GM23248 (cell line): ENCODE measurements around the gene RPL13A. TPM values are rescaled to one million over a fixed set of nuclear protein-coding genes. Genes with fewer than 3 reads are reported as not detected.

Experiments
- DNase-seq: peaks from one replicate; pipeline ENCODE4 v3.0.0-alpha.2; 2015
- H2AFZ ChIP-seq: fragments of 200-600 bp; sonication (generic); 2 replicates; pipeline ENCODE4 v1.6.1; 2016; ENCODE audit warnings: antibody characterized with exemption
- H3F3A ChIP-seq: fragments of 200-600 bp; sonication (generic); 2 replicates; pipeline ENCODE4 v1.6.1; 2016; ENCODE audit warnings: mild to moderate bottlenecking, antibody characterized with exemption, mixed run types; ENCODE audit not compliant: insufficient read depth
- H3K27ac ChIP-seq: fragments of 200-600 bp; sonication (generic); 2 replicates; pipeline ENCODE4 v1.5.1; 2016; ENCODE audit warnings: mild to moderate bottlenecking
- H3K27me3 ChIP-seq: fragments of 200-600 bp; sonication (generic); replicated peaks from 2 replicates; pipeline ENCODE4 v1.6.1; 2016; ENCODE audit warnings: mild to moderate bottlenecking; ENCODE audit not compliant: insufficient read depth
- H3K36me3 ChIP-seq: fragments of 200-600 bp; sonication (generic); 2 replicates; pipeline ENCODE4 v1.6.1; 2016; ENCODE audit warnings: low read depth, mild to moderate bottlenecking
- H3K4me1 ChIP-seq: fragments of 200-600 bp; sonication (generic); 2 replicates; pipeline ENCODE4 v1.6.1; 2016; ENCODE audit warnings: mild to moderate bottlenecking; ENCODE audit not compliant: insufficient read depth
- H3K4me2 ChIP-seq: fragments of 200-600 bp; sonication (generic); one replicate; pipeline ENCODE4 v1.6.1; 2016; ENCODE audit warnings: mild to moderate bottlenecking; ENCODE audit not compliant: unreplicated experiment
- H3K4me3 ChIP-seq: fragments of 200-600 bp; sonication (generic); 2 replicates; pipeline ENCODE4 v1.5.1; 2016; ENCODE audit warnings: mild to moderate bottlenecking
- H3K79me2 ChIP-seq: fragments of 200-600 bp; sonication (generic); 2 replicates; pipeline ENCODE4 v1.6.1; 2016; ENCODE audit warnings: mild to moderate bottlenecking; ENCODE audit not compliant: insufficient read depth
- H3K9ac ChIP-seq: fragments of 200-600 bp; sonication (generic); 2 replicates; pipeline ENCODE4 v1.6.1; 2016; ENCODE audit warnings: mild to moderate bottlenecking
- H3K9me2 ChIP-seq: fragments of 200-600 bp; sonication (generic); 2 replicates; pipeline ENCODE4 v1.6.1; 2016; ENCODE audit warnings: mixed run types, mild to moderate bottlenecking, moderate library complexity; ENCODE audit not compliant: insufficient read depth
- H3K9me3 ChIP-seq: fragments of 200-600 bp; sonication (generic); one replicate; pipeline ENCODE4 v1.6.1; 2017; ENCODE audit warnings: low read depth
- H4K20me1 ChIP-seq: fragments of 200-600 bp; sonication (generic); 2 replicates; pipeline ENCODE4 v1.6.0; 2016; ENCODE audit not compliant: insufficient read depth
- EZH2 ChIP-seq: fragments of 200-600 bp; sonication (generic); IDR thresholded peaks from 2 replicates; pipeline ENCODE4 v1.6.1; 2018; ENCODE audit warnings: antibody characterized with exemption, mild to moderate bottlenecking; ENCODE audit not compliant: insufficient read depth, poor library complexity, severe bottlenecking
- EZH2phosphoT487 ChIP-seq: fragments of 200-600 bp; sonication (generic); IDR thresholded peaks from 2 replicates; pipeline ENCODE4 v1.6.1; 2018; ENCODE audit warnings: antibody characterized with exemption, moderate library complexity, mild to moderate bottlenecking, low read depth; ENCODE audit not compliant: insufficient read depth
- WGBS, 2 experiments: methylation state at CpG; one replicate each; pipeline ENCODE4 v1.1.6; 2015 to 2017; ENCODE audit warnings: low lambda C conversion rate in 2 of 2, low coverage in 1 of 2; ENCODE audit errors: missing lambda C conversion rate in 2 of 2; 5-methylcytosine and 5-hydroxymethylcytosine counted together
- in situ Hi-C: fragments of 300-500 bp; cut with MboI; formaldehyde crosslinking; loops from 2 replicates; pipeline ENCODE4 v1.15.0; 2020
- polyA plus RNA-seq: library from polyadenylated mRNA; unstranded; fragments of >200 nt; fragmentation: Nextera tagmentation; extraction: Ambion mirVana; gene quantifications from 2 replicates; pipeline ENCODE4 v1.2.1, GENCODE V29; 2016
- total RNA-seq: library from RNA; depleted of rRNA; stranded (reverse); fragments of >200 nt; shearing (Covaris generic); gene quantifications from 2 replicates; pipeline ENCODE4 v1.2.3, GENCODE V29; 2014

Gene RPL13A
- total and polyA plus RNA-seq, 2 experiments from 2014 or later, result 893 to 2,272 TPM

GRCh38 chr19:49448432-49448786 lies 39.0 kb upstream of the RPL13A start:
- Histone ChIP-seq H3K79me2 (peaks cover 18% of the 10 kb centered on the region), H2AFZ (no peak overlapping the region), H3K27ac (no peak overlapping the region), H3K4me1 (no peaks in the 10 kb centered on the region), H3K9me2 (no peaks in the 10 kb centered on the region), H3K4me2 (no peak overlapping the region), H4K20me1 (no peaks in the 10 kb centered on the region), H3K4me3 (no peak overlapping the region), H3K36me3 (no peaks in the 10 kb centered on the region), H3K9ac (no peak overlapping the region), H3K27me3 (no peaks in the 10 kb centered on the region), H3K9me3 (no peaks in the 10 kb centered on the region), H3F3A (peaks cover 15% of the 10 kb centered on the region)
- no peak for TF ChIP-seq EZH2
- no peak for TF ChIP-seq EZH2phosphoT487
- no peak for DNase-seq
- WGBS, 2 experiments, result 86% methylated on average over 6 of the region's 6 CpGs
- in situ Hi-C loops, result no loop called here

- peaks cover 7% of the 10 kb centered on the region; the same call in 1 of the 2 replicates for H3K4me1 ChIP-seq
- no peak overlapping the region for H2AFZ ChIP-seq
- H3K36me3 ChIP-seq, result no peaks in the 10 kb centered on the region
- peaks cover 33% of the 10 kb centered on the region for H3K79me2 ChIP-seq
- H3K9me3 ChIP-seq, result no peaks in the 10 kb centered on the region
- H4K20me1 ChIP-seq, result no peaks in the 10 kb centered on the region
- H3K9ac ChIP-seq, result peak overlapping the region; percentile 93
- H3K27me3 ChIP-seq, result no peaks in the 10 kb centered on the region
- in situ Hi-C loops, result no loop called here
- peaks cover 14% of the 10 kb centered on the region for H3F3A ChIP-seq
- WGBS, 2 experiments, result 74 to 77% methylated on average over 7 of the region's 7 CpGs
- DNase-seq, result no peak
- H3K4me2 ChIP-seq, result peak overlapping the region; percentile 90
- no peaks in the 10 kb centered on the region for H3K9me2 ChIP-seq
- H3K4me3 ChIP-seq, result peak overlapping the region; percentile 100
- no peak overlapping the region for H3K27ac ChIP-seq
- TF ChIP-seq EZH2 (no peak), EZH2phosphoT487 (no peak)
These were observed 37.0 kb upstream of the RPL13A start for GRCh38 chr19:49450405-49450804.

GRCh38 chr19:49451430-49452181 lies 35.8 kb upstream of the RPL13A start, which contains the start of gene PIH1D1:
PIH1D1 (minus strand) TSS chr19:49451814; CDS start chr19:49451574, 240 bp downstream.
- no peaks in the 10 kb centered on the region for H3K27me3 ChIP-seq
- TF ChIP-seq EZH2, result no peak
- H3K36me3 ChIP-seq, result no peaks in the 10 kb centered on the region
- peak within 1 kb of the TSS; percentile 100 for H3K4me3 ChIP-seq
- H3K4me1 ChIP-seq, result peaks cover 19% of the 10 kb centered on the region; the same call in 1 of the 2 replicates
- 1% methylated on average over 42 of the region's 42 CpGs for WGBS, 2 experiments
- peaks cover 33% of the 10 kb centered on the region for H3K79me2 ChIP-seq
- in situ Hi-C loops, result no loop called here
- H3K27ac ChIP-seq, result peak within 1 kb of the TSS; percentile 97
- H4K20me1 ChIP-seq, result no peaks in the 10 kb centered on the region
- H2AFZ ChIP-seq, result peak within 1 kb of the TSS; percentile 99
- no peaks in the 10 kb centered on the region for H3K9me3 ChIP-seq
- H3F3A ChIP-seq, result peaks cover 26% of the 10 kb centered on the region
- no peaks in the 10 kb centered on the region for H3K9me2 ChIP-seq
- peak within 1 kb of the TSS; percentile 90 for H3K4me2 ChIP-seq
- H3K9ac ChIP-seq, result peak within 1 kb of the TSS; percentile 97
- peak; percentile 99 for DNase-seq

GRCh38 chr19:49453013-49453756 lies 34.2 kb upstream of the RPL13A start, which contains the start of gene ALDH16A1:
ALDH16A1 (plus strand) TSS chr19:49453225; CDS start chr19:49453332, 107 bp downstream.
- H3F3A ChIP-seq, result peaks cover 29% of the 10 kb centered on the region
- H3K27ac ChIP-seq, result peak within 1 kb of the TSS; percentile 97
- no peaks in the 10 kb centered on the region for H3K27me3 ChIP-seq
- H2AFZ ChIP-seq, result peak within 1 kb of the TSS; percentile 99
- peak within 1 kb of the TSS; percentile 97 for H3K4me2 ChIP-seq
- H3K9ac ChIP-seq, result peak within 1 kb of the TSS; percentile 97
- no peaks in the 10 kb centered on the region for H3K36me3 ChIP-seq
- peak; percentile 100 for DNase-seq
- no peaks in the 10 kb centered on the region for H4K20me1 ChIP-seq
- peaks cover 24% of the 10 kb centered on the region for H3K4me1 ChIP-seq
- peaks cover 33% of the 10 kb centered on the region for H3K79me2 ChIP-seq
- TF ChIP-seq EZH2 (no peak), EZH2phosphoT487 (no peak)
- no peaks in the 10 kb centered on the region for H3K9me2 ChIP-seq
- no peaks in the 10 kb centered on the region for H3K9me3 ChIP-seq
- in situ Hi-C loops, result no loop called here
- H3K4me3 ChIP-seq, result peak within 1 kb of the TSS; percentile 100
- 0 to 1% methylated on average over 53 to 65 of the region's 66 CpGs for WGBS, 2 experiments
